HCT116 (cell line): ENCODE results near the gene DENR. TPM values are rescaled to one million over a fixed set of nuclear protein-coding genes. Genes with fewer than 3 reads are reported as not detected.

ENCODE experiments used
- ATAC-seq: fragments of 200-7000 bp; cut with Tn5 transposase; 2 replicates; pipeline ENCODE4 v1.9.1; 2020; ENCODE audit warnings: mild to moderate bottlenecking, moderate library complexity
- BruUV-seq: library from RNA; stranded (reverse); fragments of 400-500 nt; replicated peaks from 2 replicates; lab custom pipeline; 2021; lab: Mats Ljungman, UMichigan
- CTCF ChIA-PET: fragments of 300-600 bp; sonication (Branson Sonifier 250); formaldehyde crosslinking; loops from one replicate; lab custom pipeline; 2021; ENCODE audit warnings: antibody characterized with exemption; lab: Charles Lee
- POLR2A ChIA-PET: fragments of 300-600, 350-600 bp; sonication (Branson Sonifier 250); formaldehyde crosslinking; loops from one replicate; lab custom pipeline; 2021; ENCODE audit warnings: antibody characterized with exemption; lab: Charles Lee
- RAD21 ChIA-PET, 2 experiments: fragments of 300-600 bp; sonication (Branson Sonifier 250); formaldehyde crosslinking; loops; one replicate each; lab custom pipeline; 2023; ENCODE audit warnings: low total read pairs in 2 of 2; ENCODE audit not compliant: uncharacterized antibody in 2 of 2, unreplicated experiment in 2 of 2, low non-redundant PET in 1 of 2; lab: Charles Lee
- DNase-seq: peaks from one replicate; pipeline ENCODE4 v3.0.0-alpha.2; 2010; ENCODE audit warnings: low read depth, low spot score
- H2AFZ ChIP-seq: fragments of 200-600 bp; shearing (Covaris generic), sonication (generic); 2 replicates; pipeline ENCODE4 v1.6.1; 2017; ENCODE audit warnings: low read depth, mixed run types, mixed read lengths, antibody characterized with exemption, low read length; ENCODE audit not compliant: poor library complexity, severe bottlenecking
- H3K27ac ChIP-seq: 2 replicates; pipeline ENCODE4 v1.5.1; 2012; ENCODE audit warnings: low read depth, low read length
- H3K27me3 ChIP-seq: fragments of 200-600 bp; sonication (generic); 2 replicates; pipeline ENCODE4 v1.6.1; 2016; ENCODE audit warnings: mixed run types, low read length, mixed read lengths; ENCODE audit not compliant: insufficient read depth
- H3K36me3 ChIP-seq, 2 experiments: fragments of 200-500 bp in 1 of 2; fragments of 200-600 bp in 1 of 2; sonication (Bioruptor generic) in 1 of 2; sonication (generic) in 1 of 2; 2 replicates each; pipeline versions ENCODE4 v1.5.1 to v1.6.1; 2014 to 2016; ENCODE audit warnings: low read length in 2 of 2, inconsistent platforms in 1 of 2, mixed read lengths in 1 of 2, mixed run types in 1 of 2; ENCODE audit not compliant: insufficient read depth in 2 of 2, control insufficient read depth in 1 of 2
- H3K4me1 ChIP-seq, 2 experiments: fragments of 200-600 bp in 1 of 2; sonication (generic) in 1 of 2; 2 replicates each; pipeline versions ENCODE4 v1.5.1 to v1.6.1; 2012 to 2017; ENCODE audit warnings: low read length in 2 of 2, inconsistent platforms in 1 of 2, mild to moderate bottlenecking in 1 of 2, mixed read lengths in 1 of 2, mixed run types in 1 of 2, moderate library complexity in 1 of 2; ENCODE audit not compliant: insufficient read depth in 2 of 2, control insufficient read depth in 1 of 2
- H3K4me2 ChIP-seq: fragments of 200-600 bp; sonication (generic); 2 replicates; pipeline ENCODE4 v1.6.1; 2017; ENCODE audit warnings: mixed run types, low read length, mixed read lengths
- H3K4me3 ChIP-seq, 2 experiments: fragments of 200-600 bp in 1 of 2; sonication (generic) in 1 of 2; replicated peaks in 1 of 2; 2 replicates each; pipeline ENCODE4 v1.5.1; 2011 to 2016; ENCODE audit warnings: low read length in 2 of 2, control low read depth in 1 of 2, low read depth in 1 of 2, mild to moderate bottlenecking in 1 of 2, mixed read lengths in 1 of 2, mixed run types in 1 of 2
- H3K79me2 ChIP-seq: fragments of 200-600 bp; sonication (generic); 2 replicates; pipeline ENCODE4 v1.6.1; 2017; ENCODE audit warnings: mild to moderate bottlenecking, mixed run types, low read length, moderate library complexity, mixed read lengths; ENCODE audit not compliant: insufficient read depth
- H3K9ac ChIP-seq: fragments of 200-600 bp; sonication (generic); 2 replicates; pipeline ENCODE4 v1.6.1; 2016; ENCODE audit warnings: low read length, mixed read lengths
- H3K9me2 ChIP-seq: fragments of 200-600 bp; sonication (generic), shearing (Covaris generic); 2 replicates; pipeline ENCODE4 v1.6.1; 2017; ENCODE audit warnings: mixed run types, mild to moderate bottlenecking, moderate library complexity; ENCODE audit not compliant: insufficient read depth
- H3K9me3 ChIP-seq, 2 experiments: fragments of 200-500 bp in 1 of 2; fragments of 200-600 bp in 1 of 2; sonication (Bioruptor generic) in 1 of 2; sonication (generic) in 1 of 2; 2 replicates each; pipeline ENCODE4 v1.6.1; 2014 to 2017; ENCODE audit warnings: low read length in 2 of 2, mixed read lengths in 2 of 2, inconsistent platforms in 1 of 2, low read depth in 1 of 2, mild to moderate bottlenecking in 1 of 2, mixed run types in 1 of 2, moderate library complexity in 1 of 2; ENCODE audit not compliant: control insufficient read depth in 1 of 2, insufficient read depth in 1 of 2
- H4K20me1 ChIP-seq: fragments of 200-600 bp; sonication (generic), shearing (Covaris generic); 2 replicates; pipeline ENCODE4 v1.6.1; 2017; ENCODE audit warnings: mixed run types, mild to moderate bottlenecking, moderate library complexity; ENCODE audit not compliant: insufficient read depth
- ATF3 ChIP-seq: IDR thresholded peaks from 2 replicates; pipeline ENCODE4 v1.6.1; 2012
- ELF1 ChIP-seq: IDR thresholded peaks from 2 replicates; pipeline ENCODE4 v1.6.1; 2012; ENCODE audit warnings: low read depth, borderline replicate concordance
- EZH2phosphoT487 ChIP-seq: fragments of 200-600 bp; IDR thresholded peaks from 2 replicates; pipeline ENCODE4 v1.6.1; 2018; ENCODE audit warnings: antibody characterized with exemption, borderline replicate concordance
- SP1 ChIP-seq: IDR thresholded peaks from 2 replicates; pipeline ENCODE4 v1.6.1; 2012; ENCODE audit warnings: low read depth
- TCF7L2 ChIP-seq: IDR thresholded peaks from 2 replicates; pipeline ENCODE4 v1.7.0; 2011; ENCODE audit warnings: borderline replicate concordance, inconsistent platforms; ENCODE audit not compliant: insufficient read depth, insufficient read length; ENCODE audit errors: extremely low read depth
- ZBTB33 ChIP-seq: IDR thresholded peaks from 2 replicates; pipeline ENCODE4 v1.6.1; 2011; ENCODE audit warnings: mild to moderate bottlenecking, low read length, moderate library complexity; ENCODE audit not compliant: insufficient replicate concordance; ENCODE audit errors: extremely low read depth
- ZFX ChIP-seq: fragments of 450-650 bp; IDR thresholded peaks from 2 replicates; pipeline ENCODE4 v1.6.1; 2017
- intact Hi-C: fragments of 100-400 bp; cut with micrococcal nuclease; formaldehyde crosslinking; loops from 2 replicates; pipeline ENCODE4 v1.10.0; 2022
- total RNA-seq: library from RNA; stranded (reverse); gene quantifications from one replicate; pipeline ENCODE4 v1.2.1, GENCODE V29; 2021; ENCODE audit not compliant: unreplicated experiment

DENR gene
- total RNA-seq, 1 experiment from 2014 or later, result 59.1 TPM

DNA sequence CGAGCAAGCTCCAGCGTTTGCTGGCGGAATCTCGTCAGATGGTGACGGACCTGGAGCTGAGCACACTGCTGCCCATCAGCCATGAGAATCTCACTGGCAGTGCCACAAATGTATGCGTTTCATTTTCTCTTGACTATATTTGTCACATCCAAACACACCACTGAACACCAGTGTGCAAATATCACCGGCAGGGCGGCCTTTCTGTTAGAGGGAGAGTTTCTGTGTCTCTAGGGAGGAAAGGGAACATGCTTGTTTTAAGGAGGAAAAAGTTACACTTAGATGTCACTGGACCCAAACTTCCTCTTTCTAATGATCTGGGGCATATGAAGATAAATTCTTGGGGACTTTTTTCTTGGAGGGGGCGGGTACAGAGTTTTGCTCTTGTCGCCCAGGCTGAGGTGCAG lies 60.7 kb downstream of the DENR start:
- ATAC-seq, result no peak
- CTCF ChIA-PET, result no interaction called here
- TF ChIP-seq ZBTB33 (no peak), TCF7L2 (no peak), EZH2phosphoT487 (no peak), SP1 (no peak), ZFX (no peak), ATF3 (no peak), ELF1 (no peak)
- TF ChIP-seq, all 23 proteins: peak for 0

More for the DNA sequence above, 60.7 kb downstream of the DENR start:
- no TSS peak for BruUV-seq
- no peaks in the 10 kb centered on the region for H3K79me2 ChIP-seq
- intact Hi-C loops, result no loop called here
- H3K4me2 ChIP-seq, result no peak overlapping the region
- H3K9me3 ChIP-seq, result no peaks in the 10 kb centered on the region
- H3K9ac ChIP-seq, result no peak overlapping the region
- H3K4me3 ChIP-seq, result no peak overlapping the region
- peaks cover 0 to 12% of the 10 kb centered on the region in 2 experiments; a peak in 2 of 4 replicates for H3K4me1 ChIP-seq
- H3K9me2 ChIP-seq, result no peaks in the 10 kb centered on the region
- H3K27me3 ChIP-seq, result no peaks in the 10 kb centered on the region
- H3K36me3 ChIP-seq, result no peaks in the 10 kb centered on the region
- H2AFZ ChIP-seq, result no peak overlapping the region
- ChIA-PET RAD21 (no interaction called here), POLR2A (no interaction called here)
- no peaks in the 10 kb centered on the region for H4K20me1 ChIP-seq
- H3K27ac ChIP-seq, result no peak overlapping the region
- DNase-seq, result no peak
